PFSK-1 (cell line): ENCODE results near the gene EOMES.

Experiments used
- FOXP2 ChIP-seq: optimal IDR thresholded peaks from 2 replicates; pipeline ENCODE3; 2011; ENCODE audit warnings: borderline replicate concordance, control low read depth, inconsistent platforms; ENCODE audit not compliant: insufficient read depth; ENCODE audit errors: extremely low read length, extremely low read depth
- POLR2AphosphoS5 ChIP-seq: IDR thresholded peaks from 2 replicates; pipeline ENCODE4 v1.6.1; 2012; ENCODE audit warnings: low read depth, mild to moderate bottlenecking, control low read depth, low read length, moderate library complexity
- SIN3A ChIP-seq: IDR thresholded peaks from 2 replicates; pipeline ENCODE4 v1.6.1; 2012; ENCODE audit warnings: mild to moderate bottlenecking, low read length, moderate library complexity, borderline replicate concordance; ENCODE audit not compliant: insufficient read depth
- TAF1 ChIP-seq: IDR thresholded peaks from 2 replicates; pipeline ENCODE4 v1.6.1; 2012; ENCODE audit warnings: low read length, control low read depth, borderline replicate concordance; ENCODE audit not compliant: insufficient read depth
- TF ChIP-seq, protein P1 (sequence below), 2 experiments: IDR thresholded peaks; 2 replicates each; pipeline versions ENCODE4 v1.6.1 to v1.8.0; 2011 to 2012; ENCODE audit warnings: low read depth in 2 of 2, low read length in 2 of 2, control low read depth in 1 of 2, inconsistent platforms in 1 of 2, mild to moderate bottlenecking in 1 of 2, moderate library complexity in 1 of 2; ENCODE audit not compliant: insufficient read depth in 1 of 2

Gene EOMES

DNA sequence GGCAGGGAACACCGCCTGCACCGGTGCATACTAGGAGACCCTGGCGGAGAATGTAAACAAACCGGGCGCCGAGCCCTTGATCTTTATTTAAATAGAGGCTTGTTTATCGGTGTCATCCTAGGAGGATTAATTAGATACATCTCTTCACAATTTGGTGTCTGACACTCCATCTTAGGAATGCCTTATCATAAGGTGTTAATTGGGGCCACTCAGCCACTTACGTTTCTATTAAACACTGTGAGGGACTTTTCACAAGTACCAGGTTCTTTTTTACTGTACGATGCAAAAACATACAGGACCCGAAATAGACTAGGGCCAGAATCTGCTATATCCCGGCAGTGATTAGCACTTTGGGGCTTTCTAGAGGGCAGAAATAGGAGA, 8.0 kb downstream of the EOMES start:
- TF ChIP-seq FOXP2: no peak
- no peak for TF ChIP-seq SIN3A
- TF ChIP-seq, protein P1, sequence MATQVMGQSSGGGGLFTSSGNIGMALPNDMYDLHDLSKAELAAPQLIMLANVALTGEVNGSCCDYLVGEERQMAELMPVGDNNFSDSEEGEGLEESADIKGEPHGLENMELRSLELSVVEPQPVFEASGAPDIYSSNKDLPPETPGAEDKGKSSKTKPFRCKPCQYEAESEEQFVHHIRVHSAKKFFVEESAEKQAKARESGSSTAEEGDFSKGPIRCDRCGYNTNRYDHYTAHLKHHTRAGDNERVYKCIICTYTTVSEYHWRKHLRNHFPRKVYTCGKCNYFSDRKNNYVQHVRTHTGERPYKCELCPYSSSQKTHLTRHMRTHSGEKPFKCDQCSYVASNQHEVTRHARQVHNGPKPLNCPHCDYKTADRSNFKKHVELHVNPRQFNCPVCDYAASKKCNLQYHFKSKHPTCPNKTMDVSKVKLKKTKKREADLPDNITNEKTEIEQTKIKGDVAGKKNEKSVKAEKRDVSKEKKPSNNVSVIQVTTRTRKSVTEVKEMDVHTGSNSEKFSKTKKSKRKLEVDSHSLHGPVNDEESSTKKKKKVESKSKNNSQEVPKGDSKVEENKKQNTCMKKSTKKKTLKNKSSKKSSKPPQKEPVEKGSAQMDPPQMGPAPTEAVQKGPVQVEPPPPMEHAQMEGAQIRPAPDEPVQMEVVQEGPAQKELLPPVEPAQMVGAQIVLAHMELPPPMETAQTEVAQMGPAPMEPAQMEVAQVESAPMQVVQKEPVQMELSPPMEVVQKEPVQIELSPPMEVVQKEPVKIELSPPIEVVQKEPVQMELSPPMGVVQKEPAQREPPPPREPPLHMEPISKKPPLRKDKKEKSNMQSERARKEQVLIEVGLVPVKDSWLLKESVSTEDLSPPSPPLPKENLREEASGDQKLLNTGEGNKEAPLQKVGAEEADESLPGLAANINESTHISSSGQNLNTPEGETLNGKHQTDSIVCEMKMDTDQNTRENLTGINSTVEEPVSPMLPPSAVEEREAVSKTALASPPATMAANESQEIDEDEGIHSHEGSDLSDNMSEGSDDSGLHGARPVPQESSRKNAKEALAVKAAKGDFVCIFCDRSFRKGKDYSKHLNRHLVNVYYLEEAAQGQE (IDR thresholded peaks at IDR 0.05; ENCODE audit: insufficient read depth in 1 of 2, low read depth in 2 of 2, low read length in 2 of 2): no peak
- no peak for TF ChIP-seq TAF1
- TF ChIP-seq POLR2AphosphoS5: no peak

DNA sequence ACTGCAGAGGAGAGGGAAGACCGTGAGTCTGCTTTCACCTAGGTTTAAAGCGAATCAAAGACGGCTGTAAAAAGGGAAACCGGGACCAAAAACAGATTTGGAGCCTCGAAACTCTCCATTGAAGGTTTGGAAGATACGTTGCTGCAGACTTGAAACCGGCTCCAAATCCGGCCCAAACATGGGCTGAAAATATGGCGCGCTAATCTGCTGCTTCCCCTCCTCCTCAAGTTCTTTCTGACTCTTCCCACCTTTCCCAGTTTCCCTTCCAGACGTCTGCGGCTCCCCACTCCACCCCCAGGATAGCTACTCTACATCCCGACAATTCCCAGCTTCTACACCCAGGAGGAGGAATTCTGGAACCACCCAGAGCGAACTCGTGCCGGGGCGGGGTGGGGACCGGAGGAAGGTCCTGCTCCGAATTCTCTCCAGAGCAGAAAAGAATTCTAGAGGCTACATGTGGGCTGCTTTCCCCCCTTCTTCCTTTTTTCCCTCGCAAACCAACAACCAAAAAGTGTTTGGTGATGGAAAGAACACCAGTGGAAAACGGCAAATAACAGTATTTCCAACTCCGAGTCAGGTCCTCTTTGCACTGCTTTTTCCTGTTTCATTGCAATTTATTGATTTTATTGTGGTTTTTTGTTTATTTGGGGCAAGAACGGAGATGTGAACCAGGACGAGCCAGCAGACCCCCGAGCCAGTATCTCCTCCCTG, 8.5 kb downstream of the EOMES start:
- TF ChIP-seq TAF1 (no peak), FOXP2 (no peak), SIN3A (no peak)
- TF ChIP-seq, protein P1 (IDR thresholded peaks at IDR 0.05; ENCODE audit: insufficient read depth in 1 of 2, low read depth in 2 of 2, low read length in 2 of 2): no peak

DNA sequence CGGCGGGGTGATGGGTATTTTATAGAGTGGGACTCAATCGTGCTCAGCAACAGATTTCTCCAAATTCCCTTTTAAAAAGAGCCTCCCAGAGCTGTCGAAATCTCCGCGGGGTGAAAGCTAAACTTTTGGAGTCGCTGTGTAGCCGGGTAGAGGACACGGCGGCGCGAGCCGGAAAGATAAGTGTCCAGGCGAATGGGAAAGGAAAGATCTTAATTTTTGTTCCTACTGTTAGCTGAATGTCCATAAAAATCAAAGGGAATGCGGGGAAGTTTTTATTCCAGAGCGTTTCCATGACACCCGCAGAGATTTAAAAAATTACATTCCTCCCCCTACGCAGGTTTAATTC, 9.1 kb downstream of the EOMES start:
- TF ChIP-seq POLR2AphosphoS5: no peak
- TF ChIP-seq FOXP2: no peak
- TF ChIP-seq SIN3A: no peak
- TF ChIP-seq, protein P1 (IDR thresholded peaks at IDR 0.05; ENCODE audit: insufficient read depth in 1 of 2, low read depth in 2 of 2, low read length in 2 of 2): no peak
- TF ChIP-seq TAF1: no peak

DNA sequence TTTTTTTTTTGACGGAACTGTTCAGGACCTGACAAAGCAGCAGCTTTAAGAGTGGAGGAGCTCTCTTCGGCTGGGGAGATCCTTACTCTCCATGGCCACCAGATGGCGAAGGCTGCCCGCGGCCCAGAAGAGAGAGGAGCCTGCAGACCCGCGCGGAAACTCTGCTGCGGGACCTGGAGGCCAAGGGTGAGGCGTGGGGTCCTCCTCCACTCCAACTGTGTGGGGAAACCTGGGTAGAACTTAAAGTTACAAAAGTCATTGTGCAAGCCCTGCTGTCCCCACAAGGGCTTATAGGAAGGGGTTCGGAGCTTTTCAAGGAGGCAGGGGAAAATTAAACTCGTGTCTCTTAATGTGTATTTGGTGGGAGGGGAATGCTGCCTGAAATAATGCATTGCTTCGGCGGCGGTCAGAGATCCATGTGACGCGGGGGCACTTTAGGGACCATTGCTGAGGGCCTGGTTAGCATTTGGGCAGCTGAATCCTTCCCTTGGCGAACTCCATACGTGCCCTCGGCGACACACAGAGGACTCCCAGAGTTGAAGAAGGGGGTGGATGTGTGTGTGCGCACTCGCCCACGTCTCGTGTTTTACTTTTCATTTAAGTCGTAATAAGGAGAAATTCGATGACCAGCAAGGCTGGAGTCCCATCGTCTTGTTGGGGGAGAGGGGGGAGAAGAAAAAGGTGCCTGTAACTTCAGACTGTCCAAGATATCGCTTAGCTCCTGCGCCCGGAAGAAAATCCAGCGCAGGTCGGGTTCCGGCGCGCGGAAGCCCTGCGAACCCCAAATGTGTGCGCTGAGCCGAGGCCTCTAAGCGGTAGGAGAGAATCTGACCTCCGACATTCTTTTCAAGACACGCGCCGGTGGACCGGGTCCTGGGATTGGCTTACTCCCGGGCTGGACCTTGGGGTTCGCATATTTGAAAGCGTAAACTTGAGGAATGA, 9.7 kb downstream of the EOMES start:
- TF ChIP-seq, protein P1 (IDR thresholded peaks at IDR 0.05; ENCODE audit: insufficient read depth in 1 of 2, low read depth in 2 of 2, low read length in 2 of 2): no peak
- TF ChIP-seq TAF1 (no peak), FOXP2 (no peak), SIN3A (no peak), POLR2AphosphoS5 (no peak)
